A549 (cell line): Measurements from ENCODE around the gene WSCD2. TPM values are rescaled to one million over a fixed set of nuclear protein-coding genes. Genes with fewer than 3 reads are reported as not detected.

Experiments used
- ATAC-seq, 2 experiments: fragments of 200-7000 bp in 1 of 2; fragments of >200 bp in 1 of 2; cut with Nextera tagmentation in 1 of 2; cut with Tn5 transposase in 1 of 2; 3 replicates each; pipeline versions ENCODE4 v1.8.0 to v1.9.1; 2018 to 2020; ENCODE audit warnings: mild to moderate bottlenecking in 1 of 2, moderate library complexity in 1 of 2
- CTCF ChIA-PET: fragments of 300-600 bp; sonication (Branson Sonifier 250); formaldehyde crosslinking; extraction: SDS; loops from one replicate; lab custom pipeline; 2021; ENCODE audit warnings: antibody characterized with exemption, inconsistent platforms; lab: Yijun Ruan, JAX
- POLR2A ChIA-PET: fragments of 350-600 bp; formaldehyde crosslinking; extraction: SDS; loops from one replicate; lab custom pipeline; 2021; ENCODE audit warnings: antibody characterized with exemption, inconsistent platforms; lab: Yijun Ruan, JAX
- DNase-seq, 2 experiments: peaks; one replicate each; pipeline versions ENCODE4 v3.0.0 to v3.0.0-alpha.2; 2011 to 2016; ENCODE audit warnings: low read depth in 1 of 2, low spot score in 1 of 2
- FAIRE-seq: peaks from 2 replicates; lab custom pipeline; 2011; peaks lifted over from hg19 to GRCh38; lab: Jason Lieb, UNC
- H3K27ac ChIP-seq, 2 experiments: fragments of >200 bp; sonication (Bioruptor Twin); formaldehyde crosslinking; 3 replicates each; pipeline ENCODE4 v1.5.1; 2016 to 2017
- H3K4me1 ChIP-seq: fragments of >200 bp; sonication (Bioruptor Twin); formaldehyde crosslinking; 3 replicates; pipeline ENCODE4 v1.6.1; 2016
- H3K4me2 ChIP-seq: fragments of >200 bp; sonication (Bioruptor Twin); formaldehyde crosslinking; 3 replicates; pipeline ENCODE4 v1.6.1; 2016
- H3K4me3 ChIP-seq: fragments of >200 bp; sonication (Bioruptor Twin); formaldehyde crosslinking; 3 replicates; pipeline ENCODE4 v1.5.1; 2016
- H3K9me3 ChIP-seq: fragments of >200 bp; sonication (Bioruptor Twin); formaldehyde crosslinking; 3 replicates; pipeline ENCODE4 v1.6.1; 2016
- BCL3 ChIP-seq: fragments of >200 bp; sonication (Bioruptor Twin); formaldehyde crosslinking; IDR thresholded peaks from 3 replicates; pipeline ENCODE4 v1.6.1; 2016
- CBX2 ChIP-seq: fragments of 200-600 bp; sonication (generic); IDR thresholded peaks from 2 replicates; pipeline ENCODE4 v1.6.1; 2016; ENCODE audit warnings: low read depth, mild to moderate bottlenecking, borderline replicate concordance
- CHD2 ChIP-seq: fragments of 150-350 bp; IDR thresholded peaks from 2 replicates; pipeline ENCODE4 v1.6.1; 2014; ENCODE audit warnings: low read length; ENCODE audit not compliant: partially characterized antibody
- EHF ChIP-seq: fragments of 250-450 bp; sonication (Bioruptor Pico); IDR thresholded peaks from 2 replicates; pipeline ENCODE4 v1.5.0; 2020; ENCODE audit warnings: mild to moderate bottlenecking
- EP300 ChIP-seq, 2 experiments: fragments of >200 bp; sonication (Bioruptor Twin); formaldehyde crosslinking; IDR thresholded peaks; 2 replicates in 1 of 2; 3 replicates in 1 of 2; pipeline ENCODE4 v1.6.1; 2016 to 2017
- FOXS1 ChIP-seq: fragments of 250-450 bp; sonication (Bioruptor Pico); IDR thresholded peaks from 2 replicates; pipeline ENCODE4 v1.5.0; 2020; ENCODE audit warnings: mild to moderate bottlenecking, moderate library complexity
- GATA3 ChIP-seq: IDR thresholded peaks from 2 replicates; pipeline ENCODE4 v1.6.1; 2012; ENCODE audit warnings: borderline replicate concordance
- HMGXB4 ChIP-seq: fragments of 250-450 bp; sonication (Bioruptor Pico); IDR thresholded peaks from 2 replicates; pipeline ENCODE4 v1.5.0; 2021; ENCODE audit warnings: mild to moderate bottlenecking, moderate library complexity, borderline replicate concordance
- HOXA7 ChIP-seq: fragments of 250-450 bp; sonication (Bioruptor Pico); IDR thresholded peaks from 2 replicates; pipeline ENCODE4 v1.5.0; 2020; ENCODE audit warnings: mild to moderate bottlenecking, moderate library complexity
- HOXB13 ChIP-seq: fragments of 250-450 bp; sonication (Bioruptor Pico); IDR thresholded peaks from 2 replicates; pipeline ENCODE4 v1.5.0; 2020; ENCODE audit warnings: low read depth, mild to moderate bottlenecking, moderate library complexity
- HOXB5 ChIP-seq: fragments of 250-450 bp; sonication (Bioruptor Pico); IDR thresholded peaks from 2 replicates; pipeline ENCODE4 v1.5.0; 2020; ENCODE audit warnings: mild to moderate bottlenecking, moderate library complexity
- JUN ChIP-seq, 2 experiments: fragments of >200 bp; sonication (Bioruptor Twin); formaldehyde crosslinking; IDR thresholded peaks; 2 replicates in 1 of 2; 3 replicates in 1 of 2; pipeline ENCODE4 v1.6.1; 2016 to 2017
- JUNB ChIP-seq: fragments of >200 bp; sonication (Bioruptor Twin); formaldehyde crosslinking; IDR thresholded peaks from 2 replicates; pipeline ENCODE4 v1.6.1; 2016
- MAZ ChIP-seq: fragments of 150-350 bp; IDR thresholded peaks from 2 replicates; pipeline ENCODE4 v1.6.1; 2014; ENCODE audit warnings: antibody characterized with exemption, low read depth, low read length, borderline replicate concordance
- MYC ChIP-seq: IDR thresholded peaks from 2 replicates; pipeline ENCODE4 v1.6.1; 2012; ENCODE audit warnings: mild to moderate bottlenecking, inconsistent platforms, low read length, improper control_type of control experiment, borderline replicate concordance
- PHF8 ChIP-seq: fragments of 200-600 bp; sonication (generic); IDR thresholded peaks from 2 replicates; pipeline ENCODE4 v1.6.1; 2016; ENCODE audit warnings: low read depth, mild to moderate bottlenecking, antibody characterized with exemption, moderate library complexity, borderline replicate concordance
- RARB ChIP-seq: fragments of 250-450 bp; sonication (Bioruptor Pico); IDR thresholded peaks from 2 replicates; pipeline ENCODE4 v1.8.0; 2021; ENCODE audit warnings: mild to moderate bottlenecking, moderate library complexity
- RCOR1 ChIP-seq: fragments of 150-350 bp; IDR thresholded peaks from 2 replicates; pipeline ENCODE4 v1.6.1; 2014; ENCODE audit warnings: antibody characterized with exemption, low read length, low read depth
- TP53 ChIP-seq: fragments of 250-450 bp; sonication (Bioruptor Pico); IDR thresholded peaks from 2 replicates; pipeline ENCODE4 v1.5.0; 2021; ENCODE audit warnings: mild to moderate bottlenecking, moderate library complexity
- USF2 ChIP-seq: fragments of 450-650 bp; IDR thresholded peaks from 2 replicates; pipeline ENCODE4 v1.6.1; 2014; ENCODE audit warnings: antibody characterized with exemption
- ZC3H11A ChIP-seq: fragments of 450-650 bp; IDR thresholded peaks from 2 replicates; pipeline ENCODE4 v1.6.1; 2014; ENCODE audit warnings: antibody characterized with exemption, mild to moderate bottlenecking
- ZNF302 ChIP-seq: fragments of 250-450 bp; sonication (Bioruptor Pico); IDR thresholded peaks from 2 replicates; pipeline ENCODE4 v1.9.0; 2021; ENCODE audit warnings: inconsistent platforms, mild to moderate bottlenecking, moderate library complexity
- WGBS: methylation state at CpG from one replicate; pipeline ENCODE4 v1.1.6; 2017; ENCODE audit errors: missing lambda C conversion rate; 5-methylcytosine and 5-hydroxymethylcytosine counted together
- polyA plus RNA-seq, 4 experiments: library from polyadenylated mRNA; depleted of rRNA in 3 of 4; stranded (reverse); fragments of >200 nt; fragmentation: RNase III in 1 of 4; extraction: RNeasy Plus Mini Kit Qiagen cat#74134 plus additional on column Dnase treatment in 1 of 4; gene quantifications; 2 replicates in 3 of 4; 3 replicates in 1 of 4; pipeline ENCODE4 v1.2.3, GENCODE V29; 2011 to 2017

Gene WSCD2
- polyA plus RNA-seq, 2 of the 4 experiments (the other 2 are of a cell fraction): not detected

GRCh38 chr12:108298761-108299275 lies 169.7 kb downstream of the WSCD2 start (continued):
- TF ChIP-seq CBX2 (no peak), JUNB (no peak), USF2 (no peak), HOXB5 (CRISPR knock-in tag) (no peak), MYC (no peak)
- TF ChIP-seq, all 56 proteins: peak for 0

- ATAC-seq: no peak
- TF ChIP-seq HOXA7: no peak
- TF ChIP-seq JUN (IDR thresholded peaks at IDR 0.05): no peak
- TF ChIP-seq MAZ: no peak
- TF ChIP-seq FOXS1 (CRISPR knock-in tag): no peak
- no peak for TF ChIP-seq PHF8
- no peak for TF ChIP-seq HOXB5 (CRISPR knock-in tag)
- no peak for TF ChIP-seq BCL3
- TF ChIP-seq ZC3H11A: no peak
- no peak for TF ChIP-seq HMGXB4 (CRISPR knock-in tag)
- no peak for TF ChIP-seq RARB
- TF ChIP-seq EP300 (IDR thresholded peaks at IDR 0.05): no peak
- TF ChIP-seq CHD2: no peak
- TF ChIP-seq RCOR1: no peak
- TF ChIP-seq ZNF302: no peak
- TF ChIP-seq EHF (CRISPR knock-in tag): no peak
- no peak for TF ChIP-seq TP53 (CRISPR knock-in tag)
- TF ChIP-seq GATA3: no peak
- no peak for TF ChIP-seq HOXB13 (CRISPR knock-in tag)
- ChIA-PET POLR2A (no interaction called here), CTCF (interaction anchor here (1.2 kb wide), 1 partner anchor 15 kb away, joined by 3 read pairs; no protein-coding TSS in a partner anchor)
- no peaks in the 10 kb centered on the region for H3K9me3 ChIP-seq
- no peak overlapping the region for H3K27ac ChIP-seq
- H3K4me3 ChIP-seq: no peak overlapping the region
- DNase-seq: no peak
- FAIRE-seq: no peak
- peaks cover 13% of the 10 kb centered on the region; the same call in 2 of the 3 replicates for H3K4me1 ChIP-seq
- H3K4me2 ChIP-seq: no peak overlapping the region
- WGBS: 50% methylated on average over 4 of the region's 4 CpGs
These were observed 170.4 kb downstream of the WSCD2 start for GRCh38 chr12:108299516-108299915.

Other genes with a start within 250 kb of the WSCD2 start
- gene CMKLR1, start 210.0 kb downstream of the WSCD2 start, polyA plus RNA-seq (2011; rRNA removed): not detected in 2 replicates
- gene CMKLR1, start 210.0 kb downstream of the WSCD2 start, polyA plus RNA-seq (2017; fragmentation: RNase III; extraction: RNeasy Plus Mini Kit Qiagen cat#74134 plus additional on column Dnase treatment): not detected in 3 replicates